ENCODE measurements around the gene HTR3C.
"Not testable (repeated sequence)": the region's sequence is repeated elsewhere in the genome, so short reads cannot be mapped to it uniquely, and the experiment has no call there.

The HTR3C gene

GRCh38 chr3:184050217-184050847 is 2.5 kb upstream of the HTR3C start:
- no peak overlapping the region for H3K4me3 ChIP-seq (replicated peaks; ENCODE audit: low read depth, low read length)
- DNase-seq (ENCODE audit: low read depth), result no peak
- TF ChIP-seq, protein P1, sequence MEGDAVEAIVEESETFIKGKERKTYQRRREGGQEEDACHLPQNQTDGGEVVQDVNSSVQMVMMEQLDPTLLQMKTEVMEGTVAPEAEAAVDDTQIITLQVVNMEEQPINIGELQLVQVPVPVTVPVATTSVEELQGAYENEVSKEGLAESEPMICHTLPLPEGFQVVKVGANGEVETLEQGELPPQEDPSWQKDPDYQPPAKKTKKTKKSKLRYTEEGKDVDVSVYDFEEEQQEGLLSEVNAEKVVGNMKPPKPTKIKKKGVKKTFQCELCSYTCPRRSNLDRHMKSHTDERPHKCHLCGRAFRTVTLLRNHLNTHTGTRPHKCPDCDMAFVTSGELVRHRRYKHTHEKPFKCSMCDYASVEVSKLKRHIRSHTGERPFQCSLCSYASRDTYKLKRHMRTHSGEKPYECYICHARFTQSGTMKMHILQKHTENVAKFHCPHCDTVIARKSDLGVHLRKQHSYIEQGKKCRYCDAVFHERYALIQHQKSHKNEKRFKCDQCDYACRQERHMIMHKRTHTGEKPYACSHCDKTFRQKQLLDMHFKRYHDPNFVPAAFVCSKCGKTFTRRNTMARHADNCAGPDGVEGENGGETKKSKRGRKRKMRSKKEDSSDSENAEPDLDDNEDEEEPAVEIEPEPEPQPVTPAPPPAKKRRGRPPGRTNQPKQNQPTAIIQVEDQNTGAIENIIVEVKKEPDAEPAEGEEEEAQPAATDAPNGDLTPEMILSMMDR (IDR thresholded peaks at IDR 0.05; ENCODE audit: low read length, missing control alignments), result no peak

DNA sequence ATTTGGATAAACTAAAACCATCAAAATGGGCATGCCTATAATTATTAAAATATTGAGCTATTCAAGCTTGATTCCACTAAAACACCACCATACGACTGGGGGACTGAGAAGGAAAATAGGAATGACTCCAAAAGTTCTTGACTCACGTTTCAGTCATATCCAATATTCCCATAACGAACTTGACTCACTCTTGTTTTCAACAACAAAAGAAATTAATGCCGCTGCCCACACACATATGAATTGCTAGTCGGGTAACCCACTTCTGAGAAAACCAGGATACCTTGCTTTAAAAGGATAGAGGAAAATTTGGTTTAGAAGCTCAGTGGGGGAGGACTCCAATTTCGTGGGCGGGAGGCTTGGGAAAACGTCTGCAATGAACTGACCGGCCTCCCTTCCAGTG is 5.2 kb downstream of the HTR3C start:
- TF ChIP-seq, protein P1 (IDR thresholded peaks at IDR 0.05; ENCODE audit: low read length, missing control alignments), result no peak
- H3K4me3 ChIP-seq (replicated peaks; ENCODE audit: low read depth, low read length), result no peak overlapping the region
- DNase-seq (ENCODE audit: low read depth), result peak; percentile 18

DNA sequence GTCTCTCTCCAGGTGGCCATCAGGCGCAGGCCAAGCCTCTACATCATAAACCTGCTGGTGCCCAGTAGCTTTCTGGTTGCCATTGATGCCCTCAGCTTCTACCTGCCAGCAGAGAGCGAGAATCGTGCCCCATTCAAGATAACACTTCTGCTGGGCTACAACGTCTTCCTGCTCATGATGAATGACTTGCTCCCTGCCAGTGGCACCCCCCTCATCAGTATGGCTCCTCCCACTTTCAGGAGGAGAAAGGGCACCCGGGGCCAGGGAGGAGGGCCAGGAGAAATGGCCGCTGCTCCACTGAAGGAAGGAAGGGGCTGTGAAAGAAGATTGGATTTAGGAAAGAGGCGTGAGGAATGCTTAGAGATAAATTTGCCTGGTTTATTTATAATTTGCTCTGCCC is 6.6 kb downstream of the HTR3C start:
- no peak overlapping the region for H3K4me3 ChIP-seq (replicated peaks; ENCODE audit: low read depth, low read length)
- DNase-seq (ENCODE audit: low read depth), result no peak
- TF ChIP-seq, protein P1 (IDR thresholded peaks at IDR 0.05; ENCODE audit: low read length, missing control alignments), result no peak

- TF ChIP-seq, protein P1 (IDR thresholded peaks at IDR 0.05; ENCODE audit: low read length, missing control alignments), result no peak
These were observed 9.8 kb downstream of the HTR3C start for GRCh38 chr3:184062637-184063036.

GRCh38 chr3:184066211-184066610 is 13.4 kb downstream of the HTR3C start:
- no peak overlapping the region for H3K4me3 ChIP-seq (replicated peaks; ENCODE audit: low read depth, low read length)
- no peak for DNase-seq (ENCODE audit: low read depth)
- TF ChIP-seq, protein P1 (IDR thresholded peaks at IDR 0.05; ENCODE audit: low read length, missing control alignments), result no peak

More at GRCh38 chr3:184062637-184063036, 9.8 kb downstream of the HTR3C start:
- DNase-seq (ENCODE audit: low read depth), result no peak
- H3K4me3 ChIP-seq (replicated peaks; ENCODE audit: low read depth, low read length), result no peak overlapping the region

DNA sequence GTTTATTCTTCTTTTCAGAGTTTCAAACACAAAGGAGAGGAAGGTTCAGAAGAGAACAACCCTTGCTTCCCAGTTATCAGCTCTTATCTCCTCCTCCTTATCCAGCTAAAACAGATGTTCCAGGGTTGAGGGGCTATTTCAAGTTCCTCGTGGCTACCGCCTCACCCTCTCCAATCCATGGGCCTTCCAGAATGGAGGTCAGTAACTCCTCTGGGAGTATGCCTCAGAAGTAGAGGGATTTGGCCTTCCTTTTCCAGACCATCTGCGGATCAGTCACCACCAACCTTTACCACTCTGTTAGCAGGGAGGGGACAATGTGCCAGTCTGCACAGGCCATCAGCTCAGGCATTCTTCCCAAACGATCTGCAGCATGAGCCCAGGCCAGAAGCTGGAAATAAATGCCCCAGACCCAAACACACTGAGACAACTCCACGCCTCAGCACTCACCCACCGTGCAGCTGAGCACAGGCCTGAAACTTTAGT is 14.8 kb downstream of the HTR3C start:
- TF ChIP-seq, protein P1 (IDR thresholded peaks at IDR 0.05; ENCODE audit: low read length, missing control alignments), result no peak
- DNase-seq (ENCODE audit: low read depth), result no peak
- no peak overlapping the region for H3K4me3 ChIP-seq (replicated peaks; ENCODE audit: low read depth, low read length)

- TF ChIP-seq, protein P1 (IDR thresholded peaks at IDR 0.05; ENCODE audit: low read length, missing control alignments), result no peak
- no peak overlapping the region for H3K4me3 ChIP-seq (replicated peaks; ENCODE audit: low read depth, low read length)
- DNase-seq (ENCODE audit: low read depth), result no peak
These were observed 15.5 kb downstream of the HTR3C start for GRCh38 chr3:184068344-184068743.

- DNase-seq (ENCODE audit: low read depth); H3K4me3 ChIP-seq (replicated peaks; ENCODE audit: low read depth, low read length): not testable (repeated sequence)
These were observed 18.3 kb downstream of the HTR3C start for GRCh38 chr3:184071142-184071541.
